H9 (cell line): ENCODE results near the gene IGSF1. TPM values are rescaled to one million over a fixed set of nuclear protein-coding genes. Genes with fewer than 3 reads are reported as not detected.

ENCODE experiments used
- DNase-seq: peaks from one replicate; pipeline ENCODE4 v3.0.0-alpha.2; 2017
- H2AFZ ChIP-seq: one replicate; pipeline ENCODE4 v1.6.1; 2013; ENCODE audit warnings: mild to moderate bottlenecking, low read length, control low read depth, moderate library complexity
- H2AK5ac ChIP-seq: 2 replicates; pipeline ENCODE4 v1.6.1; 2013; ENCODE audit warnings: low read length, control low read depth, mixed read lengths; ENCODE audit not compliant: insufficient read length
- H2BK120ac ChIP-seq: one replicate; pipeline ENCODE4 v1.6.1; 2013; ENCODE audit warnings: low read depth, mild to moderate bottlenecking, low read length, control low read depth, inconsistent platforms; ENCODE audit not compliant: poor library complexity, severe bottlenecking
- H2BK12ac ChIP-seq: 2 replicates; pipeline ENCODE4 v1.6.1; 2013; ENCODE audit warnings: low read length, control low read depth, mixed read lengths, low read depth; ENCODE audit not compliant: insufficient read length
- H2BK15ac ChIP-seq: 2 replicates; pipeline ENCODE4 v1.6.1; 2013; ENCODE audit warnings: low read depth, low read length, control low read depth
- H2BK20ac ChIP-seq: one replicate; pipeline ENCODE4 v1.6.1; 2013; ENCODE audit warnings: low read depth, mild to moderate bottlenecking, low read length, control low read depth, inconsistent platforms; ENCODE audit not compliant: poor library complexity, severe bottlenecking
- H2BK5ac ChIP-seq: 2 replicates; pipeline ENCODE4 v1.6.1; 2013; ENCODE audit warnings: low read length, control low read depth, mixed read lengths; ENCODE audit not compliant: insufficient read length
- H3K14ac ChIP-seq: 2 replicates; pipeline ENCODE4 v1.6.1; 2013; ENCODE audit warnings: low read length, control low read depth; ENCODE audit not compliant: insufficient read depth
- H3K18ac ChIP-seq: 2 replicates; pipeline ENCODE4 v1.6.1; 2013; ENCODE audit warnings: low read depth, mild to moderate bottlenecking, mixed read lengths, low read length, control low read depth; ENCODE audit not compliant: insufficient read length
- H3K23ac ChIP-seq: 2 replicates; pipeline ENCODE4 v1.6.1; 2013; ENCODE audit warnings: low read length, control low read depth, mixed read lengths, low read depth; ENCODE audit not compliant: insufficient read length
- H3K23me2 ChIP-seq: 2 replicates; pipeline ENCODE4 v1.6.1; 2013; ENCODE audit warnings: low read depth, mild to moderate bottlenecking, mixed read lengths, low read length, control low read depth; ENCODE audit not compliant: insufficient read length, poor library complexity, severe bottlenecking
- H3K27ac ChIP-seq: 2 replicates; pipeline ENCODE4 v1.5.1; 2013; ENCODE audit warnings: low read length, control low read depth, mixed read lengths, low read depth; ENCODE audit not compliant: insufficient read length
- H3K27me3 ChIP-seq: 2 replicates; pipeline ENCODE4 v1.6.1; 2013; ENCODE audit warnings: low read length, control low read depth, inconsistent platforms; ENCODE audit not compliant: insufficient read depth
- H3K4ac ChIP-seq: 2 replicates; pipeline ENCODE4 v1.6.1; 2013; ENCODE audit warnings: low read depth, mild to moderate bottlenecking, control low read depth, inconsistent platforms, low read length, moderate library complexity
- H3K4me1 ChIP-seq: 2 replicates; pipeline ENCODE4 v1.6.1; 2013; ENCODE audit warnings: low read length, control low read depth, inconsistent platforms; ENCODE audit not compliant: insufficient read depth
- H3K4me2 ChIP-seq: 2 replicates; pipeline ENCODE4 v1.6.1; 2013; ENCODE audit warnings: low read length, control low read depth, mixed read lengths; ENCODE audit not compliant: insufficient read length, insufficient read depth
- H3K56ac ChIP-seq: 2 replicates; pipeline ENCODE4 v1.6.1; 2013; ENCODE audit warnings: low read depth, mild to moderate bottlenecking, mixed read lengths, low read length, control low read depth; ENCODE audit not compliant: insufficient read length
- H3K79me1 ChIP-seq: 2 replicates; pipeline ENCODE4 v1.6.1; 2013; ENCODE audit warnings: low read depth, mild to moderate bottlenecking, moderate library complexity, low read length, control low read depth, inconsistent platforms; ENCODE audit not compliant: insufficient read depth, poor library complexity, severe bottlenecking
- H3K79me2 ChIP-seq: 2 replicates; pipeline ENCODE4 v1.6.1; 2013; ENCODE audit warnings: low read length, control low read depth, inconsistent platforms; ENCODE audit not compliant: insufficient read depth
- H3K9ac ChIP-seq: 2 replicates; pipeline ENCODE4 v1.6.1; 2013; ENCODE audit warnings: low read length, control low read depth, mixed read lengths; ENCODE audit not compliant: insufficient read length; ENCODE audit errors: extremely low read depth
- H3K9me3 ChIP-seq: one replicate; pipeline ENCODE4 v1.6.1; 2013; ENCODE audit warnings: low read depth, low read length, inconsistent platforms; ENCODE audit not compliant: control insufficient read depth
- H3T11ph ChIP-seq: one replicate; pipeline ENCODE4 v1.6.1; 2013; ENCODE audit warnings: mild to moderate bottlenecking, low read length, control low read depth, inconsistent platforms
- H4K20me1 ChIP-seq: one replicate; pipeline ENCODE4 v1.6.1; 2013; ENCODE audit not compliant: control insufficient read depth, insufficient read length, insufficient read depth
- H4K5ac ChIP-seq: 2 replicates; pipeline ENCODE4 v1.6.1; 2013; ENCODE audit warnings: low read depth, mild to moderate bottlenecking, mixed read lengths, low read length, control low read depth; ENCODE audit not compliant: insufficient read length
- H4K8ac ChIP-seq: replicated peaks from 2 replicates; pipeline ENCODE4 v1.6.1; 2013; ENCODE audit warnings: low read length, control low read depth, mixed read lengths, low read depth; ENCODE audit not compliant: insufficient read length
- H4K91ac ChIP-seq: 2 replicates; pipeline ENCODE4 v1.6.1; 2013; ENCODE audit warnings: low read depth, mild to moderate bottlenecking, moderate library complexity, mixed read lengths, low read length, control low read depth; ENCODE audit not compliant: insufficient read length
- H3K27ac Mint-ChIP-seq, 3 experiments: 2 replicates in 2 of 3; 3 replicates in 1 of 3; pipeline ENCODE4 v1.8.0; 2020 to 2021; ENCODE audit warnings: mixed read lengths in 3 of 3, mild to moderate bottlenecking in 1 of 3, moderate library complexity in 1 of 3
- H3K27me3 Mint-ChIP-seq: 2 replicates; pipeline ENCODE4 v1.8.0; 2021; ENCODE audit warnings: low read depth, mild to moderate bottlenecking, moderate library complexity, mixed read lengths
- H3K36me3 Mint-ChIP-seq, 3 experiments: 2 replicates in 2 of 3; 3 replicates in 1 of 3; pipeline ENCODE4 v1.8.0; 2020 to 2021; ENCODE audit warnings: low read depth in 3 of 3, mixed read lengths in 3 of 3; ENCODE audit not compliant: insufficient read depth in 1 of 3
- H3K4me1 Mint-ChIP-seq, 2 experiments: 2 replicates each; pipeline ENCODE4 v1.8.0; 2020; ENCODE audit warnings: mixed read lengths in 2 of 2
- H3K4me3 Mint-ChIP-seq, 2 experiments: 2 replicates in 1 of 2; 3 replicates in 1 of 2; pipeline ENCODE4 v1.8.0; 2020 to 2021; ENCODE audit warnings: mild to moderate bottlenecking in 2 of 2, mixed read lengths in 2 of 2, moderate library complexity in 1 of 2
- H3K9me3 Mint-ChIP-seq, 2 experiments: 2 replicates in 1 of 2; 3 replicates in 1 of 2; pipeline ENCODE4 v1.8.0; 2020; ENCODE audit warnings: mild to moderate bottlenecking in 2 of 2, mixed read lengths in 2 of 2, moderate library complexity in 1 of 2
- CTCF ChIP-seq: fragments of 200-600 bp; sonication (generic); conservative IDR thresholded peaks from 3 replicates; pipeline ENCODE4 v1.8.0; 2021; ENCODE audit warnings: antibody characterized with exemption, mild to moderate bottlenecking
- WGBS: extraction: QIAGEN DNeasy Blood & Tissue Kit; methylation state at CpG from one replicate; pipeline ENCODE4 v1.1.7; 2013; ENCODE audit warnings: missing lambda C conversion rate, low lambda C conversion rate, mixed read lengths; ENCODE audit not compliant: insufficient read length; ENCODE audit errors: extremely low coverage; 5-methylcytosine and 5-hydroxymethylcytosine counted together
- total RNA-seq: library from RNA; stranded (reverse); gene quantifications from 2 replicates; pipeline ENCODE4 v1.2.1, GENCODE V29; 2021

Gene IGSF1
- total RNA-seq, 1 experiment from 2014 or later: 12.5 TPM

- Mint-ChIP-seq H3K4me3 (no peak overlapping the region), H3K27me3 (no peaks in the 10 kb centered on the region), H3K9me3 (no peaks in the 10 kb centered on the region), H3K4me1 (peaks cover 13 to 22% of the 10 kb centered on the region in 2 experiments), H3K27ac (no peak overlapping the region; a peak in 1 of 7 replicates), H3K36me3 (peaks cover 8 to 19% (median 9%) of the 10 kb centered on the region in 3 experiments; a peak in 3 of 7 replicates)
- no peaks in the 10 kb centered on the region for H3K79me1 ChIP-seq
- no peak overlapping the region for H3K18ac ChIP-seq
- H3K23me2 ChIP-seq: no peaks in the 10 kb centered on the region
- no peak overlapping the region for H3K4me2 ChIP-seq
- H3K4me1 ChIP-seq: peaks cover 7% of the 10 kb centered on the region; the same call in 1 of the 2 replicates
- no peak overlapping the region for H2BK15ac ChIP-seq
- no peak overlapping the region for H3K27ac ChIP-seq
- no peaks in the 10 kb centered on the region for H3K27me3 ChIP-seq
- H2AFZ ChIP-seq: no peak overlapping the region
- no peak overlapping the region for H2AK5ac ChIP-seq
- H3K9ac ChIP-seq: no peak overlapping the region
- H3K79me2 ChIP-seq: no peaks in the 10 kb centered on the region
- DNase-seq: no peak
- no peak overlapping the region for H2BK5ac ChIP-seq
- WGBS: no CpG with 5 or more reads among the region's 3 CpGs
- H2BK12ac ChIP-seq: no peak overlapping the region
- no peak overlapping the region for H2BK20ac ChIP-seq
- no peak overlapping the region for H3K56ac ChIP-seq
- no peaks in the 10 kb centered on the region for H4K20me1 ChIP-seq
- H4K5ac ChIP-seq: no peak overlapping the region
- H3K23ac ChIP-seq: no peak overlapping the region
- no peak overlapping the region for H3T11ph ChIP-seq
- no peak overlapping the region for H3K14ac ChIP-seq
- H3K9me3 ChIP-seq: no peaks in the 10 kb centered on the region
- no peak overlapping the region for H4K8ac ChIP-seq
- no peak overlapping the region for H4K91ac ChIP-seq
- peak overlapping the region; percentile 76 for H2BK120ac ChIP-seq
- no peak for TF ChIP-seq CTCF
- no peak overlapping the region for H3K4ac ChIP-seq
These were observed 17.8 kb downstream of the IGSF1 start for GRCh38 chrX:131271274-131271673.
